ENCODE data around the gene PIP4K2A.
"Not testable (repeated sequence)": the region's sequence is repeated elsewhere in the genome, so short reads cannot be mapped to it uniquely, and the experiment has no call there.

Gene PIP4K2A

GRCh38 chr10:22514414-22514758 lies 200.0 kb downstream of the PIP4K2A start:
- not testable (repeated sequence) for DNase-seq, ATAC-seq

- not testable (repeated sequence) for ATAC-seq, DNase-seq
These were observed 200.6 kb downstream of the PIP4K2A start for GRCh38 chr10:22513483-22514413.

GRCh38 chr10:22512015-22512414 lies 202.4 kb downstream of the PIP4K2A start:
- ATAC-seq, DNase-seq: not testable (repeated sequence)

- not testable (repeated sequence) for DNase-seq, ATAC-seq
These were observed 206.2 kb downstream of the PIP4K2A start for GRCh38 chr10:22508214-22508613.

GRCh38 chr10:22505911-22506685 lies 208.3 kb downstream of the PIP4K2A start:
- DNase-seq (peak; percentile 52), ATAC-seq (peak; percentile 88)

GRCh38 chr10:22504766-22505165 lies 209.6 kb downstream of the PIP4K2A start:
- DNase-seq (no peak), ATAC-seq (no peak)

- DNase-seq (no peak), ATAC-seq (no peak)
These were observed 210.9 kb downstream of the PIP4K2A start for GRCh38 chr10:22503315-22504088.

GRCh38 chr10:22501863-22502262 lies 212.5 kb downstream of the PIP4K2A start:
- no peak for ATAC-seq
- no peak for DNase-seq

GRCh38 chr10:22501413-22501812 lies 213.0 kb downstream of the PIP4K2A start:
- no peak for ATAC-seq
- no peak for DNase-seq

- ATAC-seq, result no peak
- DNase-seq, result no peak
These were observed 213.6 kb downstream of the PIP4K2A start for GRCh38 chr10:22500656-22501340.

- not testable (repeated sequence) for DNase-seq, ATAC-seq
These were observed 214.4 kb downstream of the PIP4K2A start for GRCh38 chr10:22499973-22500372.

- DNase-seq, result no peak
- no peak for ATAC-seq
These were observed 219.0 kb downstream of the PIP4K2A start for GRCh38 chr10:22495396-22495795.

GRCh38 chr10:22494007-22494406 lies 220.4 kb downstream of the PIP4K2A start:
- DNase-seq, result no peak
- ATAC-seq, result no peak

GRCh38 chr10:22491931-22492615 lies 222.3 kb downstream of the PIP4K2A start:
- peak; percentile 30 for DNase-seq
- ATAC-seq, result peak; percentile 91

- ATAC-seq, result no peak
- no peak for DNase-seq
These were observed 222.9 kb downstream of the PIP4K2A start for GRCh38 chr10:22491480-22491879.

GRCh38 chr10:22489975-22490374 lies 224.4 kb downstream of the PIP4K2A start:
- ATAC-seq (no peak), DNase-seq (no peak)

- no peak for ATAC-seq
- no peak for DNase-seq
These were observed 224.9 kb downstream of the PIP4K2A start for GRCh38 chr10:22489467-22489866.

- no peak for ATAC-seq
These were observed 227.9 kb downstream of the PIP4K2A start for GRCh38 chr10:22486431-22486830.

More at GRCh38 chr10:22486431-22486830, 227.9 kb downstream of the PIP4K2A start:
- DNase-seq, result no peak

All from stimulated activated naive CD8-positive, alpha-beta T cell treated with anti-CD3 and anti-CD28 coated beads, Interleukin-15, Interleukin-2, amounts not matched to agents 100 U/mL and 50 U/mL, for 24 hours (primary cell).